ENCODE results near the gene SUGCT.

DNA sequence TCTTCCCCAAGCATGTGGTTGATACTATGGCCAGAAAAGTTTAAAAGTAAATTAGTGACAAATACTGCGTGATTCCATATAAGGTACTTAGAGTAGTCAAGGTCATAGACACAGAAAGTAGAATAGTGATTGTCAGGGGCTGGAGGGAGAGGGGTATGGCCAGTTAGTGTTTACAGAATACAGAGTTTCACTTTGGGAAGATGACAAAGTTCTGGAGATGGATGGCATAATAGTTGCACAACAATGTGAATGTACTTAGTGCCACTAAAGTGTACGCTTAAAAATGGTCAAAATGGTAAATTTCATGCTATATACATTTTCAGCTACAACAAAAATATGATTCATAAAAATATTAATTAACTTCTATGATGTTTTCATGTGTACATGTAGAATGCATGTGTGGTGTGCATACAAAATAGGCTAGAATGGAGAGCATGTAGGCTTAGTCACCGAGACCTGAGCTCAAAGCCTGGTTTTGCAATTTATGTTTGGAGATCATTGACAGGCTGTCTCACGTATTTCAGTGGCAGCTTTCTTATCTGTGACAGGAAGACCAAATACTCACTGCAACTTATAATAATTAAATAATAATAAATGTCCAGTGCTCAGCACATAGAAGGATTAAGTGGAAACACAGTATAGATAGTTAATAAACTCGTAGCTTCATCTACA lies 625.6 kb downstream of the SUGCT start:
- TF ChIP-seq POLR2AphosphoS5 (IDR thresholded peaks at IDR 0.05; ENCODE audit: low read depth, low read length) (no peak), REST (IDR thresholded peaks at IDR 0.05; ENCODE audit: insufficient read depth in 1 of 2, low read depth in 2 of 2, low read length in 2 of 2) (no peak), SIN3A (IDR thresholded peaks at IDR 0.05; ENCODE audit: borderline replicate concordance, insufficient read depth, low read length) (no peak), TAF1 (IDR thresholded peaks at IDR 0.05; ENCODE audit: borderline replicate concordance, insufficient read depth, low read length) (no peak)
